Fibroblast of lung (primary cell): ENCODE data around the gene ALDH3A1. TPM values are rescaled to one million over a fixed set of nuclear protein-coding genes. Genes with fewer than 3 reads are reported as not detected.

Experiments
- DNase-seq, 2 donors: peaks; one replicate each; pipeline versions ENCODE4 v3.0.0 to v3.0.0-alpha.2; 2010; ENCODE audit warnings: low read depth in 2 of 2
- H2AFZ ChIP-seq: 2 replicates; pipeline ENCODE4 v1.5.1; 2012; ENCODE audit warnings: low read length, control low read depth, inconsistent platforms
- H3K27ac ChIP-seq: 2 replicates; pipeline ENCODE4 v1.5.1; 2011; ENCODE audit warnings: low read length, control low read depth; ENCODE audit not compliant: insufficient read depth
- H3K27me3 ChIP-seq: 2 replicates; pipeline ENCODE4 v1.5.1; 2011; ENCODE audit warnings: mild to moderate bottlenecking, low read length; ENCODE audit not compliant: control insufficient read depth, insufficient read depth
- H3K36me3 ChIP-seq: 2 replicates; pipeline ENCODE4 v1.5.1; 2011; ENCODE audit warnings: low read length; ENCODE audit not compliant: control insufficient read depth, insufficient read depth
- H3K4me1 ChIP-seq: 2 replicates; pipeline ENCODE4 v1.5.1; 2011; ENCODE audit warnings: low read length; ENCODE audit not compliant: control insufficient read depth, insufficient read depth; ENCODE audit errors: extremely low read depth
- H3K4me2 ChIP-seq: 2 replicates; pipeline ENCODE4 v1.5.1; 2011; ENCODE audit warnings: low read length, control low read depth; ENCODE audit not compliant: insufficient read depth; ENCODE audit errors: extremely low read depth
- H3K4me3 ChIP-seq, 4 experiments: fragments of 200-600 bp in 1 of 4; sonication (generic) in 1 of 4; replicated peaks in 1 of 4; 2 replicates each; pipeline ENCODE4 v1.5.1; 2011 to 2016; ENCODE audit warnings: low read length in 4 of 4, low read depth in 3 of 4, mild to moderate bottlenecking in 3 of 4, control low read depth in 2 of 4, inconsistent platforms in 1 of 4, mixed read lengths in 1 of 4; ENCODE audit not compliant: insufficient read depth in 1 of 4; ENCODE audit errors: control extremely low read depth in 1 of 4
- H3K79me2 ChIP-seq: 2 replicates; pipeline ENCODE4 v1.5.1; 2012; ENCODE audit warnings: mild to moderate bottlenecking, low read length, inconsistent platforms; ENCODE audit not compliant: control insufficient read depth, insufficient read depth
- H3K9ac ChIP-seq: 2 replicates; pipeline ENCODE4 v1.5.1; 2011; ENCODE audit warnings: mild to moderate bottlenecking, low read length, control low read depth; ENCODE audit not compliant: insufficient read depth
- H3K9me3 ChIP-seq: 2 replicates; pipeline ENCODE4 v1.5.1; 2012; ENCODE audit warnings: low read depth, low read length; ENCODE audit not compliant: control insufficient read depth, insufficient read depth
- H4K20me1 ChIP-seq: 2 replicates; pipeline ENCODE4 v1.5.1; 2011; ENCODE audit warnings: low read length; ENCODE audit not compliant: control insufficient read depth, insufficient read depth; ENCODE audit errors: extremely low read depth
- CTCF ChIP-seq, 2 donors: IDR thresholded peaks in 1 of 2; conservative IDR thresholded peaks in 1 of 2; 1 replicate in 1 of 2; 2 replicates in 1 of 2; pipeline ENCODE4 v1.5.1; 2011 to 2012; ENCODE audit warnings: low read length in 2 of 2, control low read depth in 1 of 2, inconsistent platforms in 1 of 2, low read depth in 1 of 2, mild to moderate bottlenecking in 1 of 2
- EZH2 ChIP-seq: IDR thresholded peaks from 2 replicates; pipeline ENCODE4 v1.5.1; 2012; ENCODE audit warnings: low read length, control low read depth, mild to moderate bottlenecking; ENCODE audit errors: missing control alignments
- polyA plus RNA-seq, 2 donors: library from polyadenylated mRNA; depleted of rRNA in 1 of 2; stranded (reverse) in 1 of 2; unstranded in 1 of 2; fragments of >200 nt; gene quantifications; 2 replicates each; pipeline ENCODE4 v1.2.1, GENCODE V29; 2011 to 2012; ENCODE audit warnings: missing spikeins in 1 of 2
- total RNA-seq: library from RNA; depleted of rRNA; stranded (reverse); fragments of >200 nt; gene quantifications from 2 replicates; pipeline ENCODE4 v1.2.1, GENCODE V29; 2014

The ALDH3A1 gene
- total and polyA plus RNA-seq, 2 donors (not counting 1 experiment from before 2014, with no cell fraction given): 0.17 to 1.0 TPM

DNA sequence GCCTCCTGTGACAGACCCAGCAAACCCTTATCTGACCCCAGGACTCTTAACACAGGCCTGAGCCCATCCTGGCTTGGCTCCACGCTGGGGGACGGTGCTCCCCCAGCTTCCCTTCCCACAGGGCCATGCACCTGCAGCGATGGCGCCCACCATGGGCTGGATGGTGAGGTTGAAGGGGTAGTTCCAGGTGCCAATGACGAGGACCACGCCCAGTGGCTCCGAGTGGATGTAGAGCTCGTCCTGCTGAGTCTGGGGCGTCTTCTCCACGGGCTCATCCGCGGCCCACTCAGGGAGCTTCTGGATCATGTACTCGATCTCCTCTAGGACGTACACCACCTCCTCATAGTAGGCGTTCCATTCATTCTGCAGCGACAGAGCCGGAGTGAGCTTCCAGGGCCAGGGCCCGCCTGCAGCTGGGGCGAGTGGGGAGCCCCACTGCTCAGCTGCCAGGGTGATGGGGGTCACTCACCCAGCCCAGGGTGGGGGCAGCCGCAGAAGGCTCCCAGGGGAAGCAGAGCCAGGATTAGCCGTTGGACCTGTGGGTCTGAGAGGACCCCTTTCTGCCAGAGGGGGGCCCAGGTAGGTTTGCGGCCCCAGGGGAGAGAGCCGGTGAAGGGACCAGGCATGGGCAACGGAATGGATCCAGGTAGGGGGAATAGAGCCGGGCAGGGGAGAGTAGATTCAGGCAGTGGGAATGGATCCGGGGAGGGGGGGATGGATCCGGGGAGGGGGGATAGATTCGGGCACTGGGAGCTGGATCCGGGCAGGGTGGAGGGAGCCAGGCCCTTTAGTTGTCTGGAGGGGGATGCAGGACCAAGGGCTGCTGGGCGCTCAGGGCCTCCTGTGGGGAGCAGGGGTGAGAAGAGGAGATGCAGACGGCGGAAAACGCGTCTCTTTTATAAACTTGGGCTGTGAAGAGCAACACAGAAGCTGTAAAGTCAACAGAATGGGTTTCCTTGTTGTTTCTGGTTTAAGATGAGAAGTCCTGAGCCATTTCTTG, 4.7 kb downstream of the ALDH3A1 start:
- no peak overlapping the region for H3K27ac ChIP-seq
- H3K36me3 ChIP-seq: no peaks in the 10 kb centered on the region
- H3K9me3 ChIP-seq: no peaks in the 10 kb centered on the region
- H3K4me2 ChIP-seq: no peak overlapping the region
- H3K4me3 ChIP-seq: no peak overlapping the region
- DNase-seq: no peak
- H2AFZ ChIP-seq: no peak overlapping the region
- no peaks in the 10 kb centered on the region for H4K20me1 ChIP-seq
- H3K4me1 ChIP-seq: no peaks in the 10 kb centered on the region
- no peak for TF ChIP-seq EZH2
- TF ChIP-seq CTCF (conservative IDR thresholded peaks at IDR 0.05 in 1 of 2, IDR thresholded peaks at IDR 0.05 in 1 of 2; ENCODE audit: low read depth in 1 of 2, low read length in 2 of 2): no peak
- no peak overlapping the region for H3K9ac ChIP-seq
- H3K79me2 ChIP-seq: no peaks in the 10 kb centered on the region
- peaks cover 4% of the 10 kb centered on the region for H3K27me3 ChIP-seq

GRCh38 chr17:19742495-19742894, 5.6 kb downstream of the ALDH3A1 start:
- H3K36me3 ChIP-seq: no peaks in the 10 kb centered on the region
- no peak overlapping the region for H2AFZ ChIP-seq
- no peaks in the 10 kb centered on the region for H3K79me2 ChIP-seq
- H3K4me2 ChIP-seq: no peak overlapping the region
- H3K27ac ChIP-seq: no peak overlapping the region
- no peaks in the 10 kb centered on the region for H3K4me1 ChIP-seq
- H3K27me3 ChIP-seq: no peaks in the 10 kb centered on the region
- H3K4me3 ChIP-seq: no peak overlapping the region
- TF ChIP-seq CTCF (conservative IDR thresholded peaks at IDR 0.05 in 1 of 2, IDR thresholded peaks at IDR 0.05 in 1 of 2; ENCODE audit: low read depth in 1 of 2, low read length in 2 of 2): no peak
- TF ChIP-seq EZH2: no peak
- no peaks in the 10 kb centered on the region for H3K9me3 ChIP-seq
- DNase-seq: no peak
- no peak overlapping the region for H3K9ac ChIP-seq
- no peaks in the 10 kb centered on the region for H4K20me1 ChIP-seq

GRCh38 chr17:19741832-19742457, 6.2 kb downstream of the ALDH3A1 start:
- Histone ChIP-seq H3K79me2 (no peaks in the 10 kb centered on the region), H3K9ac (no peak overlapping the region), H3K9me3 (no peaks in the 10 kb centered on the region), H3K4me1 (no peaks in the 10 kb centered on the region), H3K27me3 (no peaks in the 10 kb centered on the region), H3K4me2 (no peak overlapping the region), H3K4me3 (no peak overlapping the region), H3K27ac (no peak overlapping the region), H4K20me1 (no peaks in the 10 kb centered on the region), H3K36me3 (no peaks in the 10 kb centered on the region), H2AFZ (no peak overlapping the region)
- no peak for DNase-seq
- TF ChIP-seq CTCF (conservative IDR thresholded peaks at IDR 0.05 in 1 of 2, IDR thresholded peaks at IDR 0.05 in 1 of 2; ENCODE audit: low read depth in 1 of 2, low read length in 2 of 2) (no peak), EZH2 (no peak)
